SU-DHL-6 (cell line): ENCODE measurements around the gene MUC20.

Experiments
- CTCF ChIP-seq: fragments of 200-600 bp; sonication (generic); IDR thresholded peaks from one replicate; pipeline ENCODE4 v1.5.1; 2017; ENCODE audit warnings: antibody characterized with exemption, mild to moderate bottlenecking, low read length, moderate library complexity; ENCODE audit not compliant: insufficient read depth, poor library complexity, severe bottlenecking
- EZH2phosphoT487 ChIP-seq: fragments of 200-600 bp; sonication (generic), shearing (Covaris generic); conservative IDR thresholded peaks from 2 replicates; pipeline ENCODE4 v1.6.1; 2018; ENCODE audit warnings: mild to moderate bottlenecking, antibody characterized with exemption, low read length, moderate library complexity, mixed read lengths

- no peak for TF ChIP-seq CTCF
- no peak for TF ChIP-seq EZH2phosphoT487
Measured at GRCh38 chr3:195748661-195749060, 27.9 kb downstream of the MUC20 start.
